HepG2 (cell line): ENCODE data around the gene XPNPEP3. TPM values are rescaled to one million over a fixed set of nuclear protein-coding genes. Genes with fewer than 3 reads are reported as not detected.

Experiments used
- ATAC-seq: fragments of 200-7000 bp; cut with Tn5 transposase; 3 replicates; pipeline ENCODE4 v1.9.1; 2020; ENCODE audit warnings: mild to moderate bottlenecking, moderate library complexity
- BruUV-seq: library from RNA; stranded (reverse); fragments of 400-500 nt; replicated peaks from 2 replicates; lab custom pipeline; 2021; lab: Mats Ljungman, UMichigan
- CTCF ChIA-PET: fragments of 300-600 bp; formaldehyde crosslinking; extraction: SDS; loops from one replicate; lab custom pipeline; 2021; ENCODE audit warnings: low total read pairs, inconsistent platforms, low intra/inter-chr PET ratio; lab: Yijun Ruan, JAX
- POLR2A ChIA-PET: fragments of 350-600 bp; sonication (Branson Sonifier 250); formaldehyde crosslinking; loops from one replicate; lab custom pipeline; 2020; ENCODE audit warnings: antibody characterized with exemption, inconsistent platforms; lab: Yijun Ruan, JAX
- DNase-seq: peaks from one replicate; pipeline ENCODE4 v3.0.0-alpha.2; 2015; ENCODE audit warnings: low spot score
- FAIRE-seq: peaks from 3 replicates; lab custom pipeline; 2011; peaks lifted over from hg19 to GRCh38; lab: Jason Lieb, UNC
- H2AFZ ChIP-seq: one replicate; pipeline ENCODE4 v1.6.1; 2011; ENCODE audit warnings: low read length, inconsistent platforms
- H3K27ac ChIP-seq: fragments of 300-600 bp; 3 replicates; pipeline ENCODE4 v1.8.0; 2011; ENCODE audit warnings: mixed run types, mild to moderate bottlenecking, mixed read lengths, low read length, inconsistent platforms; ENCODE audit not compliant: insufficient read depth; ENCODE audit errors: extremely low read length
- H3K27me3 ChIP-seq, 2 experiments: fragments of 200-600 bp in 1 of 2; 2 replicates in 1 of 2; 3 replicates in 1 of 2; pipeline versions ENCODE4 v1.6.0 to v1.8.0; 2011; ENCODE audit warnings: low read length in 2 of 2, mild to moderate bottlenecking in 2 of 2, moderate library complexity in 2 of 2, inconsistent platforms in 1 of 2; ENCODE audit not compliant: insufficient read depth in 2 of 2, control insufficient read depth in 1 of 2
- H3K36me3 ChIP-seq, 2 experiments: fragments of 200-600 bp in 1 of 2; replicated peaks in 1 of 2; 2 replicates in 1 of 2; 3 replicates in 1 of 2; pipeline versions ENCODE4 v1.5.1 to v1.8.0; 2011; ENCODE audit warnings: low read length in 2 of 2, inconsistent platforms in 1 of 2; ENCODE audit not compliant: insufficient read depth in 2 of 2, control insufficient read depth in 1 of 2
- H3K4me1 ChIP-seq: 2 replicates; pipeline ENCODE4 v1.5.1; 2012; ENCODE audit warnings: low read length, inconsistent platforms; ENCODE audit not compliant: insufficient read depth
- H3K4me2 ChIP-seq: 2 replicates; pipeline ENCODE4 v1.6.0; 2011; ENCODE audit warnings: low read depth, low read length, inconsistent platforms
- H3K4me3 ChIP-seq, 3 experiments: fragments of 200-600 bp in 1 of 3; sonication (generic), shearing (Covaris generic) in 1 of 3; replicated peaks in 1 of 3; 2 replicates each; pipeline ENCODE4 v1.5.1; 2011 to 2016; ENCODE audit warnings: low read length in 3 of 3, inconsistent platforms in 2 of 3, low read depth in 2 of 3, mild to moderate bottlenecking in 2 of 3, control low read depth in 1 of 3, mixed read lengths in 1 of 3; ENCODE audit not compliant: insufficient read depth in 1 of 3
- H3K79me2 ChIP-seq: one replicate; pipeline ENCODE4 v1.6.1; 2011; ENCODE audit warnings: low read length, inconsistent platforms; ENCODE audit not compliant: insufficient read depth
- H3K9ac ChIP-seq: 2 replicates; pipeline ENCODE4 v1.6.0; 2011; ENCODE audit warnings: mild to moderate bottlenecking, low read depth, low read length, inconsistent platforms; ENCODE audit not compliant: insufficient read depth
- H3K9me3 ChIP-seq: 2 replicates; pipeline ENCODE4 v1.5.1; 2012; ENCODE audit warnings: mild to moderate bottlenecking, low read length
- H4K20me1 ChIP-seq: 2 replicates; pipeline ENCODE4 v1.6.0; 2011; ENCODE audit warnings: inconsistent platforms, mild to moderate bottlenecking, low read length, moderate library complexity; ENCODE audit not compliant: insufficient read depth
- CHCHD3 ChIP-seq: sonication (generic); formaldehyde crosslinking; IDR thresholded peaks from 2 replicates; pipeline ENCODE4 v1.8.0; 2022; ENCODE audit warnings: mild to moderate bottlenecking, missing genetic modification reagents, moderate library complexity
- ETV6 ChIP-seq: sonication (generic); formaldehyde crosslinking; conservative IDR thresholded peaks from 2 replicates; pipeline ENCODE4 v1.4.0; 2020; ENCODE audit warnings: missing genetic modification reagents
- KDM5B ChIP-seq: sonication (generic); formaldehyde crosslinking; IDR thresholded peaks from 2 replicates; pipeline ENCODE4 v1.4.0; 2020; ENCODE audit warnings: missing genetic modification reagents, mild to moderate bottlenecking, borderline replicate concordance
- MAFK ChIP-seq, 2 experiments: IDR thresholded peaks in 1 of 2; conservative IDR thresholded peaks in 1 of 2; 2 replicates each; pipeline ENCODE4 v1.6.1; 2011; ENCODE audit warnings: improper control_type of control experiment in 2 of 2, low read length in 2 of 2
- PHF21A ChIP-seq: sonication (generic); formaldehyde crosslinking; IDR thresholded peaks from 2 replicates; pipeline ENCODE4 v1.5.0; 2020; ENCODE audit warnings: mild to moderate bottlenecking, missing genetic modification reagents
- SMARCC2 ChIP-seq: fragments of 450-650 bp; IDR thresholded peaks from 2 replicates; pipeline ENCODE4 v1.6.1; 2017; ENCODE audit warnings: antibody characterized with exemption, mild to moderate bottlenecking
- ZBTB8A ChIP-seq: sonication (generic); formaldehyde crosslinking; IDR thresholded peaks from 2 replicates; pipeline ENCODE4 v1.4.0; 2020; ENCODE audit warnings: mild to moderate bottlenecking, low read depth, missing genetic modification reagents, borderline replicate concordance
- ZC3H13 ChIP-seq: sonication (generic); formaldehyde crosslinking; IDR thresholded peaks from 2 replicates; pipeline ENCODE4 v1.8.1; 2023; ENCODE audit warnings: mild to moderate bottlenecking, missing genetic modification reagents, moderate library complexity
- ZNF383 ChIP-seq: sonication (generic); formaldehyde crosslinking; IDR thresholded peaks from 2 replicates; pipeline ENCODE4 v1.4.0; 2020; ENCODE audit warnings: missing genetic modification reagents, mild to moderate bottlenecking, borderline replicate concordance
- ZNF652 ChIP-seq: IDR thresholded peaks from 2 replicates; pipeline ENCODE4 v1.6.1; 2016; ENCODE audit warnings: low read depth, borderline replicate concordance
- ZNF749 ChIP-seq: sonication (generic); formaldehyde crosslinking; IDR thresholded peaks from 2 replicates; pipeline ENCODE4 v1.8.0; 2022; ENCODE audit warnings: mild to moderate bottlenecking, missing genetic modification reagents, moderate library complexity, borderline replicate concordance
- WGBS: methylation state at CpG from one replicate; pipeline ENCODE4 v1.1.6; 2017; ENCODE audit warnings: low lambda C conversion rate; 5-methylcytosine and 5-hydroxymethylcytosine counted together
- in situ Hi-C: cut with HindIII; loops from 2 replicates; pipeline ENCODE4 v1.10.0; 2017; ENCODE audit warnings: low pct_unique_long_range_greater_than_20kb; ENCODE audit not compliant: extremely low pct_ligation_motif_present
- intact Hi-C: fragments of 100-400 bp; cut with micrococcal nuclease; formaldehyde crosslinking; loops from one replicate; pipeline ENCODE4 v1.10.0; 2022; ENCODE audit not compliant: unreplicated experiment
- polyA plus RNA-seq, 8 experiments: library from polyadenylated mRNA; depleted of rRNA in 3 of 8; stranded (reverse) in 7 of 8; unstranded in 1 of 8; fragments of >200 nt; fragmentation: Illumina TruSeq in 4 of 8; extraction: Trizol in 4 of 8; gene quantifications; 2 replicates each; pipeline versions ENCODE4 v1.2.1 to v1.2.3, GENCODE V29; 2011 to 2016; ENCODE audit warnings: low read depth in 4 of 8, missing spikeins in 1 of 8, mixed read lengths in 1 of 8; ENCODE audit not compliant: insufficient read depth in 1 of 8
- total RNA-seq, 5 experiments: library from RNA; depleted of rRNA; stranded (reverse); fragments of >200 nt; fragmentation: Illumina TruSeq; extraction: Trizol; gene quantifications; 2 replicates each; pipeline ENCODE4 v1.2.3, GENCODE V29; 2016; ENCODE audit warnings: low read depth in 1 of 5
- TF ChIP-seq, protein P1 (sequence below): sonication (generic); formaldehyde crosslinking; IDR thresholded peaks from 2 replicates; pipeline ENCODE4 v1.9.0; 2021; ENCODE audit warnings: missing genetic modification reagents, borderline replicate concordance
- TF ChIP-seq, protein P2 (sequence below): sonication (generic); formaldehyde crosslinking; conservative IDR thresholded peaks from 2 replicates; pipeline ENCODE4 v1.4.0; 2020; ENCODE audit warnings: missing genetic modification reagents
- TF ChIP-seq, protein P3 (sequence below): sonication (generic); formaldehyde crosslinking; IDR thresholded peaks from 2 replicates; pipeline ENCODE4 v1.4.0; 2020; ENCODE audit warnings: mild to moderate bottlenecking, missing genetic modification reagents

XPNPEP3 gene
- total and polyA plus RNA-seq, 2 of the 13 experiments (the other 11 are each of a cell fraction or from before 2014, with no cell fraction given), result 10.3 to 14.0 TPM

DNA sequence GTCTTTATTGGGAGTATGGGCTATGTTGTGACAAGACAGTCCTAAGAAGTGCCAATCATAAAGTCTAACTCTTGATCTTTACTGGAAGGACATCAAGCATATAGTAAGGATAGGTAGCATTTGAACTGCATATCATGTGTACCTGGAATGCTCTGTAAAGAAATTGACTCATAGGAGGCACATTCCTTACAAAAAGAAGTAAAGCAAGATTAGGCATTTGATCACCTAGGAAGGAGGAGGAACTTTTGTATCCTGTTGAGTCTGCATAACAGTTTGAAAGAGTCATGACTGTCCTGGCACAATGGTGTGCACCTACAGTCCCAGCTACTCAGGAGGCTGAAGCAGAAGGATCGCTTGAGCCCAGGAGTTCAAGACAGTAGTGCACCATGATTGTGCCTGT is 47.2 kb downstream of the XPNPEP3 start:
- no peaks in the 10 kb centered on the region; a peak in 2 of 5 replicates for H3K36me3 ChIP-seq

More for the DNA sequence above, 47.2 kb downstream of the XPNPEP3 start:
- Histone ChIP-seq H3K4me3 (no peak overlapping the region), H3K79me2 (no peaks in the 10 kb centered on the region), H3K27me3 (no peaks in the 10 kb centered on the region), H3K4me1 (no peaks in the 10 kb centered on the region), H3K4me2 (no peak overlapping the region), H4K20me1 (no peaks in the 10 kb centered on the region), H3K9me3 (no peaks in the 10 kb centered on the region), H3K27ac (no peak overlapping the region), H3K9ac (no peak overlapping the region), H2AFZ (no peak overlapping the region)
- FAIRE-seq, result no peak
- 75% methylated on average over 1 of the region's 1 CpG for WGBS
- no peak for TF ChIP-seq PHF21A (CRISPR knock-in tag)
- no peak for TF ChIP-seq ZNF652
- TF ChIP-seq ETV6 (CRISPR knock-in tag), result no peak
- no peak for TF ChIP-seq KDM5B (CRISPR knock-in tag)
- no peak for TF ChIP-seq ZNF383 (CRISPR knock-in tag)
- no peak for TF ChIP-seq ZC3H13 (CRISPR knock-in tag)
- TF ChIP-seq, protein P1, sequence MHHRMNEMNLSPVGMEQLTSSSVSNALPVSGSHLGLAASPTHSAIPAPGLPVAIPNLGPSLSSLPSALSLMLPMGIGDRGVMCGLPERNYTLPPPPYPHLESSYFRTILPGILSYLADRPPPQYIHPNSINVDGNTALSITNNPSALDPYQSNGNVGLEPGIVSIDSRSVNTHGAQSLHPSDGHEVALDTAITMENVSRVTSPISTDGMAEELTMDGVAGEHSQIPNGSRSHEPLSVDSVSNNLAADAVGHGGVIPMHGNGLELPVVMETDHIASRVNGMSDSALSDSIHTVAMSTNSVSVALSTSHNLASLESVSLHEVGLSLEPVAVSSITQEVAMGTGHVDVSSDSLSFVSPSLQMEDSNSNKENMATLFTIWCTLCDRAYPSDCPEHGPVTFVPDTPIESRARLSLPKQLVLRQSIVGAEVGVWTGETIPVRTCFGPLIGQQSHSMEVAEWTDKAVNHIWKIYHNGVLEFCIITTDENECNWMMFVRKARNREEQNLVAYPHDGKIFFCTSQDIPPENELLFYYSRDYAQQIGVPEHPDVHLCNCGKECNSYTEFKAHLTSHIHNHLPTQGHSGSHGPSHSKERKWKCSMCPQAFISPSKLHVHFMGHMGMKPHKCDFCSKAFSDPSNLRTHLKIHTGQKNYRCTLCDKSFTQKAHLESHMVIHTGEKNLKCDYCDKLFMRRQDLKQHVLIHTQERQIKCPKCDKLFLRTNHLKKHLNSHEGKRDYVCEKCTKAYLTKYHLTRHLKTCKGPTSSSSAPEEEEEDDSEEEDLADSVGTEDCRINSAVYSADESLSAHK, result no peak
- TF ChIP-seq ZNF749 (CRISPR knock-in tag), result no peak
- TF ChIP-seq, protein P2, sequence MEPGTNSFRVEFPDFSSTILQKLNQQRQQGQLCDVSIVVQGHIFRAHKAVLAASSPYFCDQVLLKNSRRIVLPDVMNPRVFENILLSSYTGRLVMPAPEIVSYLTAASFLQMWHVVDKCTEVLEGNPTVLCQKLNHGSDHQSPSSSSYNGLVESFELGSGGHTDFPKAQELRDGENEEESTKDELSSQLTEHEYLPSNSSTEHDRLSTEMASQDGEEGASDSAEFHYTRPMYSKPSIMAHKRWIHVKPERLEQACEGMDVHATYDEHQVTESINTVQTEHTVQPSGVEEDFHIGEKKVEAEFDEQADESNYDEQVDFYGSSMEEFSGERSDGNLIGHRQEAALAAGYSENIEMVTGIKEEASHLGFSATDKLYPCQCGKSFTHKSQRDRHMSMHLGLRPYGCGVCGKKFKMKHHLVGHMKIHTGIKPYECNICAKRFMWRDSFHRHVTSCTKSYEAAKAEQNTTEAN, result no peak
- no peak for TF ChIP-seq CHCHD3 (CRISPR knock-in tag)
- TF ChIP-seq ZBTB8A (CRISPR knock-in tag), result no peak
- TF ChIP-seq MAFK (conservative IDR thresholded peaks at IDR 0.05 in 1 of 2, IDR thresholded peaks at IDR 0.05 in 1 of 2; ENCODE audit: low read length in 2 of 2), result no peak
- TF ChIP-seq SMARCC2, result no peak
- TF ChIP-seq, protein P3, sequence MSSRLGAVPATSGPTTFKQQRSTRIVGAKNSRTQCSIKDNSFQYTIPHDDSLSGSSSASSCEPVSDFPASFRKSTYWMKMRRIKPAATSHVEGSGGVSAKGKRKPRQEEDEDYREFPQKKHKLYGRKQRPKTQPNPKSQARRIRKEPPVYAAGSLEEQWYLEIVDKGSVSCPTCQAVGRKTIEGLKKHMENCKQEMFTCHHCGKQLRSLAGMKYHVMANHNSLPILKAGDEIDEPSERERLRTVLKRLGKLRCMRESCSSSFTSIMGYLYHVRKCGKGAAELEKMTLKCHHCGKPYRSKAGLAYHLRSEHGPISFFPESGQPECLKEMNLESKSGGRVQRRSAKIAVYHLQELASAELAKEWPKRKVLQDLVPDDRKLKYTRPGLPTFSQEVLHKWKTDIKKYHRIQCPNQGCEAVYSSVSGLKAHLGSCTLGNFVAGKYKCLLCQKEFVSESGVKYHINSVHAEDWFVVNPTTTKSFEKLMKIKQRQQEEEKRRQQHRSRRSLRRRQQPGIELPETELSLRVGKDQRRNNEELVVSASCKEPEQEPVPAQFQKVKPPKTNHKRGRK (CRISPR knock-in tag), result no peak
- in situ Hi-C loops, result no loop called here
- ATAC-seq, result no peak
- BruUV-seq, result no TSS peak
- intact Hi-C loops, result no loop called here
- ChIA-PET POLR2A (no interaction called here), CTCF (no interaction called here)
- DNase-seq, result no peak
